RWPE2 (cell line): Measurements from ENCODE around the gene NCDN.

Experiments used
- ATAC-seq: fragments of 200-7000 bp; cut with Tn5 transposase; 3 replicates; pipeline ENCODE4 v1.9.1; 2021; ENCODE audit warnings: low read depth
- DNase-seq: peaks from one replicate; pipeline ENCODE4 v3.0.0-alpha.2; 2020; ENCODE audit warnings: low spot score
- H3K27ac ChIP-seq: fragments of 450-650 bp; 2 replicates; pipeline ENCODE4 v1.5.1; 2017; ENCODE audit warnings: mild to moderate bottlenecking; ENCODE audit not compliant: poor library complexity, severe bottlenecking
- H3K27me3 ChIP-seq: fragments of 250-450 bp; sonication (Bioruptor Pico); 2 replicates; pipeline ENCODE4 v1.5.1; 2021; ENCODE audit warnings: mild to moderate bottlenecking, moderate library complexity; ENCODE audit not compliant: insufficient read depth, poor library complexity, severe bottlenecking
- H3K36me3 ChIP-seq: fragments of 250-450 bp; sonication (Bioruptor Pico); 2 replicates; pipeline ENCODE4 v1.5.1; 2020; ENCODE audit warnings: low read depth, mild to moderate bottlenecking, moderate library complexity
- H3K4me1 ChIP-seq: fragments of 250-450 bp; sonication (Bioruptor Pico); 2 replicates; pipeline ENCODE4 v1.5.1; 2021; ENCODE audit warnings: mild to moderate bottlenecking, moderate library complexity; ENCODE audit not compliant: insufficient read depth, poor library complexity, severe bottlenecking
- H3K4me3 ChIP-seq: fragments of 250-450 bp; sonication (Bioruptor Pico); 2 replicates; pipeline ENCODE4 v1.5.1; 2021; ENCODE audit warnings: mild to moderate bottlenecking, moderate library complexity; ENCODE audit not compliant: severe bottlenecking
- H3K9me3 ChIP-seq: fragments of 250-450 bp; sonication (Bioruptor Pico); 2 replicates; pipeline ENCODE4 v1.5.1; 2021; ENCODE audit warnings: mild to moderate bottlenecking, moderate library complexity; ENCODE audit not compliant: severe bottlenecking
- TF ChIP-seq, protein P1 (sequence below): fragments of 450-650 bp; IDR thresholded peaks from one replicate; pipeline ENCODE4 v1.5.1; 2017; ENCODE audit warnings: mild to moderate bottlenecking, moderate library complexity; ENCODE audit not compliant: poor library complexity, severe bottlenecking

The NCDN gene

DNA sequence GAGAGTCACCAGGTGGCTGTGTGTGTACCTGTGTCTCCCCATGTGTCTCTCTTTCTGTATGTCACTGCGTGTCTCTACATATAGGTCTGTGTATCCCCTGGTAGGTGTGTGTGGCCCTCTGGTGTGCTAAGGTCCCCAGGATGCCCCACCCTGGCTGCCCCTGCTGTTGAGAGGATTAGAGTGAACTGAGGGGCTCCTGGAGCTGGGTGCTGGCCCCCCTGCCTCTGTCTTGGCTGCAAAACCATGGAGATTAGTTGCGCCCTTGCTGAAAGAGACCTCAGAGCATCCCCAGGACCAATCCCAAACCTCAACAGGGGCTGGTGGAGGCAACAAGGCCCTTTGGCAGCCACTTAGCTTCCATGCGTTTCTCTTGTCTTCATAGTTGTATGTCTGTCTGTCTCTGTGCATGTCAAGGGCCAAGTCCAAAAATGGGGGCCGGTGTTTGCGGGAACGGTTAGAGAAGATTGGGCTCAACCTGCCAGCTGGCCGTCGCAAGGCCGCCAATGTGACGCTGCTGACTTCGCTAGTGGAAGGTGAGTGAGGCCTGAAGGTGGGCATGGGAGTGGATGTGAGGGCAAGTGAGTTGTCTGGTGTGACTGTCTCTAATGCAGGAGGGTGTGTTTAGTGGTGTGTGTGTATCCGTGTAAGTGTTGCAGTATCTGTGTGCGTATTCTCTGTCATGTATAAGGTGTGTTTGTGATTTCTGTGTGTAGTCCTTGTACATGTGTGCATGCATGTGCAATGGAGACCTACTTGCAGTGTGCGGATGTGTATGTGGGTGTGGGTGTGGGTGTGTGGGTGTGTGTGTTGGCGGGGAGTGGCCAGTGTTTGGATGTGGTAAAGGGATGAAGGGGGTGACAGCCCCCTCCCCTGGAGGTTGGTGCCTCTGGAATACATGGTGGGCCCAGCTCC, 32.2 kb downstream of the NCDN start:
- no peak for ATAC-seq

DNA sequence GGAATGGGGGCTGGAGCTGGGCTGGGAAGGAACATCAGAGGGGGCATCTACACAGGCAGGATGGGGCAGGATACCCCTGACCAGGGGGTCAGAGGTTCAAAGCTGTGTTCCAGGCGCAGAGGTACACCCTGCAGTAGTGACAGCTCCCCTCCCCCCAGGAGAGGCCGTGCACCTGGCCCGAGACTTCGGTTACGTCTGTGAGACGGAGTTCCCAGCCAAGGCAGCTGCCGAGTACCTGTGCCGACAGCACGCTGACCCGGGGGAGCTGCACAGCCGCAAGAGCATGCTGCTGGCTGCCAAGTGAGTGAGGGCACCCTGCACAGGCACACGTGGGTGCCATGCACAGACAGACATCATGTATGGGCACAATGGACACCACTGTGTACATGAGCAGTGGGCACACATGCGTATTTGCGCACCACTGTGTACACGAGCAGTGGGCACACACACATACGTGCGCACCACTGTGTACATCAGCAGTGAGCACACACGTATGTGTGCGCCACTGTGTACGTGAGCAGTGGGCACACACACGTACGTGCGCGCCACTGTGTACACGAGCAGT, 33.0 kb downstream of the NCDN start:
- DNase-seq (no peak), ATAC-seq (no peak)
- Histone ChIP-seq H3K4me1 (no peaks in the 10 kb centered on the region), H3K36me3 (no peaks in the 10 kb centered on the region), H3K9me3 (no peaks in the 10 kb centered on the region), H3K4me3 (no peak overlapping the region), H3K27me3 (no peaks in the 10 kb centered on the region), H3K27ac (no peak overlapping the region)
- TF ChIP-seq, protein P1, sequence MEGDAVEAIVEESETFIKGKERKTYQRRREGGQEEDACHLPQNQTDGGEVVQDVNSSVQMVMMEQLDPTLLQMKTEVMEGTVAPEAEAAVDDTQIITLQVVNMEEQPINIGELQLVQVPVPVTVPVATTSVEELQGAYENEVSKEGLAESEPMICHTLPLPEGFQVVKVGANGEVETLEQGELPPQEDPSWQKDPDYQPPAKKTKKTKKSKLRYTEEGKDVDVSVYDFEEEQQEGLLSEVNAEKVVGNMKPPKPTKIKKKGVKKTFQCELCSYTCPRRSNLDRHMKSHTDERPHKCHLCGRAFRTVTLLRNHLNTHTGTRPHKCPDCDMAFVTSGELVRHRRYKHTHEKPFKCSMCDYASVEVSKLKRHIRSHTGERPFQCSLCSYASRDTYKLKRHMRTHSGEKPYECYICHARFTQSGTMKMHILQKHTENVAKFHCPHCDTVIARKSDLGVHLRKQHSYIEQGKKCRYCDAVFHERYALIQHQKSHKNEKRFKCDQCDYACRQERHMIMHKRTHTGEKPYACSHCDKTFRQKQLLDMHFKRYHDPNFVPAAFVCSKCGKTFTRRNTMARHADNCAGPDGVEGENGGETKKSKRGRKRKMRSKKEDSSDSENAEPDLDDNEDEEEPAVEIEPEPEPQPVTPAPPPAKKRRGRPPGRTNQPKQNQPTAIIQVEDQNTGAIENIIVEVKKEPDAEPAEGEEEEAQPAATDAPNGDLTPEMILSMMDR, result no peak

More for the DNA sequence above, 32.2 kb downstream of the NCDN start:
- TF ChIP-seq, protein P1, result no peak
- Histone ChIP-seq H3K4me1 (no peaks in the 10 kb centered on the region), H3K4me3 (no peak overlapping the region), H3K27ac (no peak overlapping the region), H3K27me3 (no peaks in the 10 kb centered on the region), H3K36me3 (no peaks in the 10 kb centered on the region), H3K9me3 (no peaks in the 10 kb centered on the region)
- no peak for DNase-seq

DNA sequence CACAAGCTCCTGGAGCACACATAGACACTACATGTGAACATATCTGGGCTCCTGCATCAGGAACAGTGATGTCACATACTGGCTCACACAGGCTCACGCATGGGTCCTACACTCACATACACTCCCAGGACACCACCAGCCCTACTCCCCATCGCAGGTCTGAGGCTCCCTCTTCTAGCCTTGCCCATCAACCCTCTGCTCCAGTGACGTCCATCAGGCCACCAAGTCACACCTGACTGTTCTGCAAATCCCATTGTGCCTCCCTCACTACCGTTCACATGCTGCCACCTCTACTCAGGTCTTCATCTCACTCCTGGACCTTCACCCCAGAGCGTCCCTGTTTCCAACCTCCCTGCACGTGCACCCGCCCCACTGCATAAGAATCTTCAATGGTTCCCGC, 33.6 kb downstream of the NCDN start:
- ATAC-seq (no peak), DNase-seq (no peak)
- TF ChIP-seq, protein P1, result no peak
- Histone ChIP-seq H3K27me3 (no peaks in the 10 kb centered on the region), H3K9me3 (no peaks in the 10 kb centered on the region), H3K4me3 (no peak overlapping the region), H3K4me1 (no peaks in the 10 kb centered on the region), H3K27ac (no peak overlapping the region), H3K36me3 (no peaks in the 10 kb centered on the region)

DNA sequence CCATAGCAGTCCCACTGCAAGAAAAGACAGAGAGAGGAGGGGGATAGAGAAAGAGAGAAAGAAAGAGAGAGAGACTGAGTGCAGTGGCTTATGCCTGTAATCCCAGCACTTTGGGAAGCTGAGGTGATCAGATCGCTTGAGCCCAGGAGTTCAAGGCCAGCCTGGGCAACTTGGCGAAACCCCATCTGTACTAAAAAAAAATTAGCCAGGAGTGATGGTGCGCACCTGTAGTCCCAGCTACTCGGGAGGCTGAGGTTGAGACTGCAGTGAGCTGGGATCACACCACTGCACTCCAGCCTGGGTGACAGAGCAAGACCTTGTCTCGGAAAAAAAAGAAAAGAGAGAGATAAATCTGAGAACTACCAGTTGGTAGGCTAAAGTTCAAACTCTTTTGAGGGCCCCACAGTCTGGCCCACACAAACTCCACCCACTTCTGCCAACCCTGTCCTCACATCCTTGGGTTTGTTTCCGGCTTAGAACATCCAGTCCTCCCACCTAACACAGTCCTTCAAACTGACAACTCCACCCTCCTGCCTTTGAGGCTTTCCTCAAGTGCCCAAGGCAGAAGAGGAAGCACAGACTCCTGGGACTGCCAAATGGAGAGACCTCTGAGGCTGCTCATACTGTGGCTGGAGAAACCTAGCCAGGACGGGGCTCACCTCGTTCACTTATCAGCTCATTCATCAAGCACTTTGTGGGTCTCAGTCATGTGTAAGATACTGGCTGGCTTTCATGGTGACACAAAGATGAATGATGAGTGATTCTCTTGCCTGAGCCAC, 35.6 kb downstream of the NCDN start:
- no peak for DNase-seq

More for the DNA sequence above, 35.6 kb downstream of the NCDN start:
- ATAC-seq, result no peak
- no peaks in the 10 kb centered on the region for H3K9me3 ChIP-seq
- no peak overlapping the region for H3K27ac ChIP-seq
- H3K4me1 ChIP-seq, result no peaks in the 10 kb centered on the region
- no peaks in the 10 kb centered on the region; the same call in 1 of the 2 replicates for H3K36me3 ChIP-seq
- no peak overlapping the region for H3K4me3 ChIP-seq
- H3K27me3 ChIP-seq, result no peaks in the 10 kb centered on the region
- TF ChIP-seq, protein P1, result no peak
